ENCODE results near the gene STC2. TPM values are rescaled to one million over a fixed set of nuclear protein-coding genes. Genes with fewer than 3 reads are reported as not detected.
A peak's percentile ranks its signal among the peaks of the same experiment; 100 is the strongest.
"Not testable (repeated sequence)": the region's sequence is repeated elsewhere in the genome, so short reads cannot be mapped to it uniquely, and the experiment has no call there.

STC2 gene
- total and polyA plus RNA-seq, 2 experiments from 2014 or later, result 184 to 330 TPM

DNA sequence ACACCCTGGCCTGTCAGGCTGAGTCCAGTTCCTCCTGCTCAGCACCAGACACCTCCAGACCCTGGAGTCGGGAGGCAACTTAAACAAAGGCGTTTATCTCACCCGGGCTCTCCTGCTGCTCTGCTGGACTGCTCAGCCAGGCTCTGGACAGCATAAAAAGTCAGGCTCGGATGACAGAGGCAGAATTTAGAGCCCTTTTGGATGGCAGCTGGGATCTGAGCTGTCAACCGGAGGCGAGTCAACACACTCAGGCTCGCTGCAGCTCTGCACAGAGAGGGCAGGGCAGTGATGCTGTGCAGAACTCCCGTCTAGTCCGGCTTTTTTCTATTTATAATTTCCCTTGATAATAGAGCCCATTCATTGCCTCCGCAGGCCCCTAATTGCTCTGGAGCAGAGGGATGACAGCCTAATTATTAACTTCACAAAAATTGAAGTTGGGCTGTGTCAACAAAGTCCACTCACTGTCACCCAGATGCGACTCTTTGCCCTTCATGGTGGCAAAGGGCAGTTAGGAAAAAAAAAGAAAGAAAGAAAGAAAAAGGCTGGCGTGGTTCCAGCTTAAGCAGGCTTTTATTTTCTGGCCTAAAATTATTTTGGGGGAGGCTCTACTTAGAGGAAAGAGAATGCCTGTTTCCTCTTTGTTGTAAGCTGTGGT is 37.6 kb downstream of the STC2 start:
- Histone ChIP-seq H3K4me2 (ENCODE audit: unreplicated experiment) (no peak overlapping the region), H3K79me2 (ENCODE audit: insufficient read depth) (no peaks in the 10 kb centered on the region), H3K9me3 (ENCODE audit: low read depth) (no peaks in the 10 kb centered on the region), H3K9ac (no peak overlapping the region), H3K4me3 (no peak overlapping the region), H3K36me3 (ENCODE audit: low read depth) (no peaks in the 10 kb centered on the region), H3K27ac (no peak overlapping the region), H3K27me3 (replicated peaks; ENCODE audit: insufficient read depth) (no peaks in the 10 kb centered on the region; the same call in 1 of the 2 replicates), H3K9me2 (ENCODE audit: insufficient read depth) (no peaks in the 10 kb centered on the region), H4K20me1 (ENCODE audit: insufficient read depth) (no peaks in the 10 kb centered on the region), H2AFZ (no peak overlapping the region), H3K4me1 (ENCODE audit: insufficient read depth) (peaks cover 4% of the 10 kb centered on the region; the same call in 1 of the 2 replicates), H3F3A (ENCODE audit: insufficient read depth) (no peaks in the 10 kb centered on the region)
- no peak for DNase-seq
- in situ Hi-C loops (cut with MboI), result loop anchor here (5.0 to 25.0 kb wide), 3 partner anchors 42 to 303 kb away; partner anchors contain the start of gene ATP6V0E1
- TF ChIP-seq EZH2phosphoT487 (IDR thresholded peaks at IDR 0.05; ENCODE audit: insufficient read depth, low read depth), result no peak
- no peak for TF ChIP-seq EZH2 (IDR thresholded peaks at IDR 0.05; ENCODE audit: insufficient read depth, poor library complexity, severe bottlenecking)
- WGBS, 2 experiments (ENCODE audit: low coverage in 1 of 2, low lambda C conversion rate in 2 of 2, missing lambda C conversion rate in 2 of 2), result 59 to 64% methylated on average over 12 of the region's 12 CpGs

DNA sequence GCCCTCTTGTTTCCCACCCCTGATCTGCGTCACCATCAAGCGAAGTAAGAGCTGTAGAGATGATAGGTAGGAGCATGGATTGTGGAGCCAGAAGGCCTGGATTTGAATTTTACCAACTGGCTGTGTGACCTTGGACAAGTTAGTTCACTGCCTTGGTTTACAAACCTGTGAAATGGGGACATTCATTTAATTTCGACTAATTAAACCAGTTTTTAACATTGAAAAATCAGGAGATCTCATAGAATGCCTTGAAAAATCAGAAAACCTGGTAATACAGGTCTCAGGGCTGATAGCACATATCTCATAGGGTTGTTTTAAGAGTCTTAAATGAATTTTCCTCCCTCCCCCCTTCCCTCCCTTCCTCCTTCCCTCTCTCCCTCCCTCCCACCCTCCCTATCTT is 38.8 kb downstream of the STC2 start:
- in situ Hi-C loops (cut with MboI), result loop anchor here (25.0 kb wide), 1 partner anchor 302 kb away; the partner anchor contains the start of gene ATP6V0E1
- H3K36me3 ChIP-seq (ENCODE audit: low read depth), result no peaks in the 10 kb centered on the region

GRCh38 chr5:173288632-173289031 is 39.6 kb downstream of the STC2 start:
- Histone ChIP-seq H3K9me3 (ENCODE audit: low read depth) (no peaks in the 10 kb centered on the region), H3K9ac (no peak overlapping the region), H4K20me1 (ENCODE audit: insufficient read depth) (no peaks in the 10 kb centered on the region), H3K4me2 (ENCODE audit: unreplicated experiment) (no peak overlapping the region), H3K36me3 (ENCODE audit: low read depth) (no peaks in the 10 kb centered on the region), H2AFZ (no peak overlapping the region), H3K4me3 (no peak overlapping the region), H3K4me1 (ENCODE audit: insufficient read depth) (0 out of 2 replicates have a peak, but pooled peaks cover under 1% of the 10 kb centered on the region), H3K9me2 (ENCODE audit: insufficient read depth) (no peaks in the 10 kb centered on the region), H3F3A (ENCODE audit: insufficient read depth) (no peaks in the 10 kb centered on the region), H3K79me2 (ENCODE audit: insufficient read depth) (no peaks in the 10 kb centered on the region), H3K27ac (no peak overlapping the region), H3K27me3 (replicated peaks; ENCODE audit: insufficient read depth) (no peaks in the 10 kb centered on the region; the same call in 1 of the 2 replicates)
- no peak for DNase-seq
- in situ Hi-C loops (cut with MboI), result loop anchor here (25.0 kb wide), 1 partner anchor 301 kb away; the partner anchor contains the start of gene ATP6V0E1
- 91 to 96% methylated on average over 4 of the region's 4 CpGs for WGBS, 2 experiments (ENCODE audit: low coverage in 1 of 2, low lambda C conversion rate in 2 of 2, missing lambda C conversion rate in 2 of 2)
- TF ChIP-seq EZH2 (IDR thresholded peaks at IDR 0.05; ENCODE audit: insufficient read depth, poor library complexity, severe bottlenecking), result no peak
- TF ChIP-seq EZH2phosphoT487 (IDR thresholded peaks at IDR 0.05; ENCODE audit: insufficient read depth, low read depth), result no peak

More for the DNA sequence above, 38.8 kb downstream of the STC2 start:
- no peaks in the 10 kb centered on the region for H3F3A ChIP-seq (ENCODE audit: insufficient read depth)
- no peak overlapping the region for H3K4me3 ChIP-seq
- no peaks in the 10 kb centered on the region for H3K9me3 ChIP-seq (ENCODE audit: low read depth)
- H2AFZ ChIP-seq, result no peak overlapping the region
- DNase-seq, result no peak
- no peak overlapping the region for H3K4me2 ChIP-seq (ENCODE audit: unreplicated experiment)
- TF ChIP-seq EZH2 (IDR thresholded peaks at IDR 0.05; ENCODE audit: insufficient read depth, poor library complexity, severe bottlenecking) (no peak), EZH2phosphoT487 (IDR thresholded peaks at IDR 0.05; ENCODE audit: insufficient read depth, low read depth) (no peak)
- 71 to 73% methylated on average over 3 of the region's 3 CpGs for WGBS, 2 experiments (ENCODE audit: low coverage in 1 of 2, low lambda C conversion rate in 2 of 2, missing lambda C conversion rate in 2 of 2)
- no peak overlapping the region for H3K9ac ChIP-seq
- no peaks in the 10 kb centered on the region; the same call in 1 of the 2 replicates for H3K27me3 ChIP-seq (replicated peaks; ENCODE audit: insufficient read depth)
- H3K4me1 ChIP-seq (ENCODE audit: insufficient read depth), result 0 out of 2 replicates have a peak, but pooled peaks cover 3% of the 10 kb centered on the region
- no peaks in the 10 kb centered on the region for H3K79me2 ChIP-seq (ENCODE audit: insufficient read depth)
- no peaks in the 10 kb centered on the region for H4K20me1 ChIP-seq (ENCODE audit: insufficient read depth)
- no peak overlapping the region for H3K27ac ChIP-seq
- no peaks in the 10 kb centered on the region for H3K9me2 ChIP-seq (ENCODE audit: insufficient read depth)

DNA sequence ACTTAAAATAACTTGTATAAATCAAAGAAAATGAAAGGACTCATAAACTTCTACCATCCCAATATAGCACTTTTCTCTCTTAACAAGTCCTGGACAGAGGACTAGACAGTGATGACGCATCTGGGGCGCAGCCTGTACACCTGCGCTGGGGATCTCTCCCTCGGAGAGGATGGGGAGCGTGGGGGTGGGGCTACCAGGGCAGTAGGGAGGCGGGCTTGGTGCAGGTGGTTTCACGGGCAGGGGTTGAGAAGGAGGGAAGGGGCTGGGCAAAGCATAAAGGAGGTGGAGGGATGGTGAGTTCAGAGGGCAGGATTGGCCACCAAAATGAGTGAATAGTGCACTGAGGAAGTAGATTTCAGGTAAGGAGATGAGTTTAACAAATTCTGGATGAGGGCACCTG is 41.1 kb downstream of the STC2 start:
- no peaks in the 10 kb centered on the region for H3K79me2 ChIP-seq (ENCODE audit: insufficient read depth)
- H3K9me3 ChIP-seq (ENCODE audit: low read depth), result no peaks in the 10 kb centered on the region
- H3K9me2 ChIP-seq (ENCODE audit: insufficient read depth), result no peaks in the 10 kb centered on the region
- H3K4me2 ChIP-seq (ENCODE audit: unreplicated experiment), result no peak overlapping the region
- no peak overlapping the region for H3K9ac ChIP-seq
- no peak overlapping the region for H2AFZ ChIP-seq
- in situ Hi-C loops (cut with MboI), result loop anchor here (25.0 kb wide), 1 partner anchor 300 kb away; the partner anchor contains the start of gene ATP6V0E1
- H3K4me3 ChIP-seq, result no peak overlapping the region
- H3K27ac ChIP-seq, result no peak overlapping the region
- H3F3A ChIP-seq (ENCODE audit: insufficient read depth), result no peaks in the 10 kb centered on the region
- no peaks in the 10 kb centered on the region; the same call in 1 of the 2 replicates for H3K27me3 ChIP-seq (replicated peaks; ENCODE audit: insufficient read depth)
- H4K20me1 ChIP-seq (ENCODE audit: insufficient read depth), result no peaks in the 10 kb centered on the region
- 40 to 44% methylated on average over 7 of the region's 7 CpGs for WGBS, 2 experiments (ENCODE audit: low coverage in 1 of 2, low lambda C conversion rate in 2 of 2, missing lambda C conversion rate in 2 of 2)
- no peaks in the 10 kb centered on the region for H3K36me3 ChIP-seq (ENCODE audit: low read depth)
- H3K4me1 ChIP-seq (ENCODE audit: insufficient read depth), result peaks cover 4% of the 10 kb centered on the region; the same call in 1 of the 2 replicates
- TF ChIP-seq EZH2phosphoT487 (IDR thresholded peaks at IDR 0.05; ENCODE audit: insufficient read depth, low read depth) (no peak), EZH2 (IDR thresholded peaks at IDR 0.05; ENCODE audit: insufficient read depth, poor library complexity, severe bottlenecking) (no peak)
- DNase-seq, result no peak

DNA sequence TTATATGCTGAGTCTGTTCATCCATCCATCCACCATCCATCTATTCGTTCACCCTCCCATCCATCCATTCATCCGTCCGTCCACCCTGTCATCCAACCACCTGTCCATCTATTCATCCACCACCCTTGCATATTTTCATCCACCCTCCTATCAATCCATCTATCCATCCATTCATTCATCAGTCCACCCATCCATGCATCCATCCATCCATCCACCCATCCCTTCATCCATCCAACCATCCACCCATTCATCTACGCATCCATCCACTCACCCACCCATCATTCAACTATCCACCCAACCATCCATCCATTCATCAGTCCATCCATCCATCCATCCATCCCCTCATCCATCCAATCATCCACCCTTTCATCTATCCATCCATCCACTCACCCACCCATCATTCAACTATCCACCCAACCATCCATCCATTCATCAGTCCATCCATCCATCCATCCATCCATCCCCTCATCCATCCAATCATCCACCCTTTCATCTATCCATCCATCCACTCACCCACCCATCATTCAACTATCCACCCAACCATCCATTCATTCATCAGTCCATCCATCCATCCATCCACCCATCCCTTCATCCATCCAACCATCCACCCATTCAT is 43.8 kb downstream of the STC2 start:
- 94 to 97% methylated on average over 4 of the region's 4 CpGs for WGBS, 2 experiments (ENCODE audit: low coverage in 1 of 2, low lambda C conversion rate in 2 of 2, missing lambda C conversion rate in 2 of 2)

More for the DNA sequence above, 43.8 kb downstream of the STC2 start:
- H3K9me2 ChIP-seq (ENCODE audit: insufficient read depth); H3K27ac ChIP-seq; H3K79me2 ChIP-seq (ENCODE audit: insufficient read depth); H3K4me1 ChIP-seq (ENCODE audit: insufficient read depth); DNase-seq; H3K27me3 ChIP-seq (replicated peaks; ENCODE audit: insufficient read depth); H3K9ac ChIP-seq; H4K20me1 ChIP-seq (ENCODE audit: insufficient read depth); H3K4me2 ChIP-seq (ENCODE audit: unreplicated experiment); H3K36me3 ChIP-seq (ENCODE audit: low read depth); H3K9me3 ChIP-seq (ENCODE audit: low read depth); H3F3A ChIP-seq (ENCODE audit: insufficient read depth); H3K4me3 ChIP-seq: not testable (repeated sequence)
- H2AFZ ChIP-seq, result peak overlapping the region; percentile 89; the same call in 1 of the 2 replicates
- in situ Hi-C loops (cut with MboI), result loop anchor here (25.0 kb wide), 1 partner anchor 297 kb away; the partner anchor contains the start of gene ATP6V0E1
